ENCODE measurements around the gene CERS2. TPM values are rescaled to one million over a fixed set of nuclear protein-coding genes. Genes with fewer than 3 reads are reported as not detected.

Gene CERS2
- total and polyA plus RNA-seq, 2 of the 13 experiments (the other 11 are each of a cell fraction or from before 2014, with no cell fraction given), result 269 to 298 TPM

Small RNA genes within 50 kb of the gene (small RNA-seq; reads per million reads assigned to genes)
- gene RNU6-884P (ENCODE audit: insufficient read depth in 2 of 3, insufficient read length in 3 of 3, low read depth in 2 of 3, low replicate concordance in 1 of 3), result 0 to 0.33 (median 0) reads per million in 3 experiments

Other genes starting within 250 kb of the CERS2 start
- 1.0 and 1.3 TPM in 2 replicates for gene CTSS, start 209.1 kb downstream of the CERS2 start, total RNA-seq (2016; rRNA removed; fragmentation: Illumina TruSeq; extraction: Trizol)
- gene CTSS, start 209.1 kb downstream of the CERS2 start, polyA plus RNA-seq (2011; rRNA removed), result 0.33 and 0.59 TPM in 2 replicates
- gene CTSK, start 166.6 kb downstream of the CERS2 start, total RNA-seq (2016; rRNA removed; fragmentation: Illumina TruSeq; extraction: Trizol), result 0.62 and 1.4 TPM in 2 replicates
- 6.2 and 6.3 TPM in 2 replicates for gene CTSK, start 166.6 kb downstream of the CERS2 start, polyA plus RNA-seq (2011; rRNA removed)
- 17.6 and 17.8 TPM in 2 replicates for gene ARNT, start 98.2 kb downstream of the CERS2 start, total RNA-seq (2016; rRNA removed; fragmentation: Illumina TruSeq; extraction: Trizol)
- 24.1 and 25.9 TPM in 2 replicates for gene ARNT, start 98.2 kb downstream of the CERS2 start, polyA plus RNA-seq (2011; rRNA removed)
- gene CTXND2, start 87.7 kb downstream of the CERS2 start, total RNA-seq (2016; rRNA removed; fragmentation: Illumina TruSeq; extraction: Trizol), result not detected in 2 replicates
- gene CTXND2, start 87.7 kb downstream of the CERS2 start, polyA plus RNA-seq (2011; rRNA removed), result not detected in 2 replicates
- 31.0 and 34.6 TPM in 2 replicates for gene SETDB1, start 48.5 kb downstream of the CERS2 start, total RNA-seq (2016; rRNA removed; fragmentation: Illumina TruSeq; extraction: Trizol)
- 30.1 and 33.1 TPM in 2 replicates for gene SETDB1, start 48.5 kb downstream of the CERS2 start, polyA plus RNA-seq (2011; rRNA removed)
- gene ANXA9, start 7.5 kb upstream of the CERS2 start, total RNA-seq (2016; rRNA removed; fragmentation: Illumina TruSeq; extraction: Trizol), result 23.9 and 29.9 TPM in 2 replicates
- 13.3 and 14.3 TPM in 2 replicates for gene ANXA9, start 7.5 kb upstream of the CERS2 start, polyA plus RNA-seq (2011; rRNA removed)
- gene MINDY1, start 32.1 kb upstream of the CERS2 start, total RNA-seq (2016; rRNA removed; fragmentation: Illumina TruSeq; extraction: Trizol), result 9.2 and 11.1 TPM in 2 replicates
- 15.0 and 18.0 TPM in 2 replicates for gene MINDY1, start 32.1 kb upstream of the CERS2 start, polyA plus RNA-seq (2011; rRNA removed)
- gene PRUNE1, start 33.6 kb upstream of the CERS2 start, total RNA-seq (2016; rRNA removed; fragmentation: Illumina TruSeq; extraction: Trizol), result 19.0 and 26.2 TPM in 2 replicates
- gene PRUNE1, start 33.6 kb upstream of the CERS2 start, polyA plus RNA-seq (2011; rRNA removed), result 24.4 and 31.9 TPM in 2 replicates
- gene BNIPL, start 61.8 kb upstream of the CERS2 start, total RNA-seq (2016; rRNA removed; fragmentation: Illumina TruSeq; extraction: Trizol), result 0.20 and 0.40 TPM in 2 replicates
- 0.84 and 1.1 TPM in 2 replicates for gene BNIPL, start 61.8 kb upstream of the CERS2 start, polyA plus RNA-seq (2011; rRNA removed)
- gene C1orf56, start 72.9 kb upstream of the CERS2 start, total RNA-seq (2016; rRNA removed; fragmentation: Illumina TruSeq; extraction: Trizol), result 0.74 and 1.5 TPM in 2 replicates
- gene C1orf56, start 72.9 kb upstream of the CERS2 start, polyA plus RNA-seq (2011; rRNA removed), result 3.2 TPM in 2 replicates
- 17.6 and 18.8 TPM in 2 replicates for gene CDC42SE1, start 84.8 kb upstream of the CERS2 start, total RNA-seq (2016; rRNA removed; fragmentation: Illumina TruSeq; extraction: Trizol)
- 17.9 and 20.5 TPM in 2 replicates for gene CDC42SE1, start 84.8 kb upstream of the CERS2 start, polyA plus RNA-seq (2011; rRNA removed)
- 0.17 and 0.22 TPM in 2 replicates for gene MLLT11, start 85.6 kb upstream of the CERS2 start, total RNA-seq (2016; rRNA removed; fragmentation: Illumina TruSeq; extraction: Trizol)
- gene MLLT11, start 85.6 kb upstream of the CERS2 start, polyA plus RNA-seq (2011; rRNA removed), result 0.14 and 0.21 TPM in 2 replicates
- gene GABPB2, start 95.9 kb upstream of the CERS2 start, total RNA-seq (2016; rRNA removed; fragmentation: Illumina TruSeq; extraction: Trizol), result not detected in 2 replicates
- gene GABPB2, start 95.9 kb upstream of the CERS2 start, polyA plus RNA-seq (2011; rRNA removed), result 0.09 TPM in 1 of 2 replicates, not detected in the other
- gene SEMA6C, start 171.8 kb upstream of the CERS2 start, total RNA-seq (2016; rRNA removed; fragmentation: Illumina TruSeq; extraction: Trizol), result 0.80 and 1.4 TPM in 2 replicates
- 2.9 and 4.2 TPM in 2 replicates for gene SEMA6C, start 171.8 kb upstream of the CERS2 start, polyA plus RNA-seq (2011; rRNA removed)
- gene TNFAIP8L2, start 181.8 kb upstream of the CERS2 start, total RNA-seq (2016; rRNA removed; fragmentation: Illumina TruSeq; extraction: Trizol), result not detected in 2 replicates
- not detected in 2 replicates for gene TNFAIP8L2, start 181.8 kb upstream of the CERS2 start, polyA plus RNA-seq (2011; rRNA removed)
- gene LYSMD1, start 191.1 kb upstream of the CERS2 start, total RNA-seq (2016; rRNA removed; fragmentation: Illumina TruSeq; extraction: Trizol), result 3.8 TPM in 2 replicates
- gene LYSMD1, start 191.1 kb upstream of the CERS2 start, polyA plus RNA-seq (2011; rRNA removed), result 4.6 and 4.8 TPM in 2 replicates
- gene SCNM1, start 191.3 kb upstream of the CERS2 start, total RNA-seq (2016; rRNA removed; fragmentation: Illumina TruSeq; extraction: Trizol), result 31.5 and 32.5 TPM in 2 replicates
- gene SCNM1, start 191.3 kb upstream of the CERS2 start, polyA plus RNA-seq (2011; rRNA removed), result 16.3 and 17.5 TPM in 2 replicates
- gene TMOD4, start 201.1 kb upstream of the CERS2 start, total RNA-seq (2016; rRNA removed; fragmentation: Illumina TruSeq; extraction: Trizol), result not detected in 2 replicates
- 0.61 and 0.66 TPM in 2 replicates for gene TMOD4, start 201.1 kb upstream of the CERS2 start, polyA plus RNA-seq (2011; rRNA removed)
- 34.5 TPM in 2 replicates for gene VPS72, start 215.4 kb upstream of the CERS2 start, total RNA-seq (2016; rRNA removed; fragmentation: Illumina TruSeq; extraction: Trizol)
- gene VPS72, start 215.4 kb upstream of the CERS2 start, polyA plus RNA-seq (2011; rRNA removed), result 33.7 and 39.1 TPM in 2 replicates
- 43.8 and 45.3 TPM in 2 replicates for gene PIP5K1A, start 223.7 kb upstream of the CERS2 start, total RNA-seq (2016; rRNA removed; fragmentation: Illumina TruSeq; extraction: Trizol)
- gene PIP5K1A, start 223.7 kb upstream of the CERS2 start, polyA plus RNA-seq (2011; rRNA removed), result 61.1 and 65.1 TPM in 2 replicates